Suprapubic skin (tissue), 4 donors: Measurements from ENCODE around the gene RBM34.

ENCODE experiments used
- POLR2A ChIP-seq, 2 donors: fragments of 450-650 bp; IDR thresholded peaks; one replicate each; pipeline ENCODE4 v1.6.1; 2017; ENCODE audit warnings: antibody characterized with exemption in 2 of 2, mild to moderate bottlenecking in 2 of 2, moderate library complexity in 2 of 2
- POLR2AphosphoS5 ChIP-seq, 3 donors: sonication (generic); formaldehyde crosslinking; IDR thresholded peaks; one replicate each; pipeline ENCODE4 v1.6.1; 2017; ENCODE audit warnings: antibody characterized with exemption in 3 of 3

DNA sequence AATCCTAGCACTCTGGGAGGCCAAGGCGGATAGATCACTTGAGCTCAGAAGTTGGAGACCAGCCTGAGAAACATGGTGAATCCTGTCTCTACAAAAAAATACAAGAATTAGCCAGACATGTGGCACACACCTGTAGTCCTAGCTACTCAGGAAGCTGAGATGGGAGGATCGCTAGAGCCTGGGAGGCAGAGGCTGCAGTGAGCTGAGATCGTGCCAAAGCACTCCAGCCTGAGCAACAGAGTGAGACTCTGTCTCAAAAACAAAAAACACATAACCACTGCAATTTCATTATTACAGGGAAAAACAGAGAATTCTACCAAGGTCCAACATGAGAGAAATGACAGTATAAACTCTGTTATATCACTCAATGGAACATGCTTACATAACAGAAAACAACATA is 28.0 kb downstream of the RBM34 start:
- TF ChIP-seq POLR2A (IDR thresholded peaks at IDR 0.05) = no peak
- TF ChIP-seq POLR2AphosphoS5 (IDR thresholded peaks at IDR 0.05) = no peak
